ENCODE results near the gene GLI3.

GLI3 gene

GRCh38 chr7:42236976-42237810 lies at the start of gene GLI3:
TSS of gene GLI3 (minus strand) at chr7:42237209. CDS start at chr7:42223253, 13,956 bp downstream.
- H3K36me3 ChIP-seq, result no peaks in the 10 kb centered on the region
- peaks cover 34% of the 10 kb centered on the region for H4K20me1 ChIP-seq
- no peaks in the 10 kb centered on the region for H3K27me3 ChIP-seq
- no peak for TF ChIP-seq Cebpa-rat (IDR thresholded peaks at IDR 0.05)
- H3K4me2 ChIP-seq, result peak within 1 kb of the TSS; percentile 96
- H3K27ac ChIP-seq, result peak within 1 kb of the TSS; percentile 83
- H3K4me3 ChIP-seq, result peak within 1 kb of the TSS; percentile 94
- H3K9me3 ChIP-seq, result no peaks in the 10 kb centered on the region
- H3K9ac ChIP-seq, result peak within 1 kb of the TSS; percentile 85
- H3K4me1 ChIP-seq, result peaks cover 24% of the 10 kb centered on the region

- Histone ChIP-seq H3K4me1 (no peaks in the 10 kb centered on the region), H3K9me3 (no peaks in the 10 kb centered on the region), H3K4me2 (no peak overlapping the region), H3K27ac (no peak overlapping the region), H3K4me3 (no peak overlapping the region), H3K36me3 (no peaks in the 10 kb centered on the region), H3K27me3 (no peaks in the 10 kb centered on the region), H3K9ac (no peak overlapping the region), H4K20me1 (no peaks in the 10 kb centered on the region)
- no peak for TF ChIP-seq Cebpa-rat (IDR thresholded peaks at IDR 0.05)
Measured at GRCh38 chr7:42285383-42285824, 48.4 kb upstream of the GLI3 start.

- no peak overlapping the region for H3K4me3 ChIP-seq
- H3K27ac ChIP-seq, result no peak overlapping the region
- no peaks in the 10 kb centered on the region for H4K20me1 ChIP-seq
- no peaks in the 10 kb centered on the region for H3K36me3 ChIP-seq
- no peak overlapping the region for H3K4me2 ChIP-seq
- no peaks in the 10 kb centered on the region for H3K4me1 ChIP-seq
- H3K9me3 ChIP-seq, result no peaks in the 10 kb centered on the region
- no peak overlapping the region for H3K9ac ChIP-seq
- TF ChIP-seq Cebpa-rat (IDR thresholded peaks at IDR 0.05), result no peak
- H3K27me3 ChIP-seq, result no peaks in the 10 kb centered on the region
Measured at GRCh38 chr7:42283553-42283952, 46.5 kb upstream of the GLI3 start.

DNA sequence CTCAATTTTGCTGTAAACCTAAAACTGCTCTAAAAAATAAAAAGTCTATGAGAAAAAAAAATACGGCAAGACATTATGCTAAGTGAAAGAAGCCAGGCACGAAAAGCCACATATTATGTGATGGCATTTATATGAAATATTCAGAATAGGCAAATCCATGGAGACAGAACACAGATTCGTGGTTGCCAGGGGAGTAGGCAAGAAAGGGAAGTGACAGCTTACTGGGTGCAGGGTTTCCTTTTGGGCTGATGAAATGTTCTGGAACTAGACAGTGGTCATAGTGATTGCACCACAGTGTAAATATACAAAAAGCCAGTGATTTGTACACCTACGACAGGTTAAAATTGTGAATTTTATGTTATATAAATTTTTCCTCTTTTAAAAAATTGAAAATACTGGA lies 41.3 kb upstream of the GLI3 start:
- no peak for TF ChIP-seq Cebpa-rat (IDR thresholded peaks at IDR 0.05)
- H3K27me3 ChIP-seq, result no peaks in the 10 kb centered on the region
- peaks cover 3% of the 10 kb centered on the region for H3K4me1 ChIP-seq
- H3K27ac ChIP-seq, result no peak overlapping the region
- H3K9ac ChIP-seq, result no peak overlapping the region
- H3K4me2 ChIP-seq, result no peak overlapping the region
- H3K36me3 ChIP-seq, result no peaks in the 10 kb centered on the region
- no peaks in the 10 kb centered on the region for H4K20me1 ChIP-seq
- no peak overlapping the region for H3K4me3 ChIP-seq
- H3K9me3 ChIP-seq, result no peaks in the 10 kb centered on the region

- Histone ChIP-seq H3K9me3 (no peaks in the 10 kb centered on the region), H3K36me3 (no peaks in the 10 kb centered on the region), H3K9ac (no peak overlapping the region), H3K27me3 (no peaks in the 10 kb centered on the region), H3K4me2 (no peak overlapping the region), H3K4me1 (peaks cover 40% of the 10 kb centered on the region), H3K4me3 (no peak overlapping the region), H3K27ac (no peak overlapping the region), H4K20me1 (no peaks in the 10 kb centered on the region)
- TF ChIP-seq Cebpa-rat (IDR thresholded peaks at IDR 0.05), result no peak
Measured at GRCh38 chr7:42274053-42274452, 37.0 kb upstream of the GLI3 start.

DNA sequence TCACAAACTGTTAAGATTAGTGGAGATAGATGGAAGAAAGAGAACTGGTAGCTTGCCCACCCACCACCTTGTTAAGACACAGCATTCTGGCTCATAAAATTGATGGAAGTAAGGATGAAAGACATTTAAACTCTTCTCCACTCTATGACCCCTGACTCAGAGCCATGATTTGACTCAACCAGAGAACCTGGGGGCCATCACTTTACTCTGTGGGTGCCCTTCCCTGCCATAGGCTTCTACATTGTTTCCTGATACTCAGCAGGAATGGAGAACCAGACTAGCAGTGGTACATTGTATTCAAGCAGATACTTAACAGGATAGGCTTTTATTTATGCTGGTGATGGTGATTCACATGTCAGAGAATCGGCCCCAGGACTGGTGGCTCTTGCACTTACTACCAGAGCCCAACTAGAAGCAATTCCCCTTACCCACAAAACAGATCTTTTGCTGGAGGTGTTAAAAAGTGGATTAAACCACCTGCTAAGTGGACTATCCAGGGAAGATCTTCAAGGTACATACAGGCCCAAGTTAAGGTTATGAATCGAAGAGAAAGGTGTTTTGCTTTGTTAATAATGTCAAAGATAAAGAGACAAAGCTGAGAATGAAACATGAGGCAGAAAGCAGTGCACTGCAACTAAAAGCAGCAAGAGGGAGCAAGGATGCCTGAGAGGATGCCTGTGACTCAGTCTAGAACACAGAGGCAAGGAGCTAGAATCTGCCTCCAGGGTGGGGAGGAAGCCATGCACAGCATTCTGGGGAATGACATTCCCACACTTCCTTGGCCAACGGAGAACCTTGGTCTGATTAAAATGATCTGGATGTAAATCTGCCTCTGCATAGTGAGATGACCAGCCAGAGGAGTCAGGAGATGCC lies 36.0 kb upstream of the GLI3 start:
- no peak overlapping the region for H3K27ac ChIP-seq

DNA sequence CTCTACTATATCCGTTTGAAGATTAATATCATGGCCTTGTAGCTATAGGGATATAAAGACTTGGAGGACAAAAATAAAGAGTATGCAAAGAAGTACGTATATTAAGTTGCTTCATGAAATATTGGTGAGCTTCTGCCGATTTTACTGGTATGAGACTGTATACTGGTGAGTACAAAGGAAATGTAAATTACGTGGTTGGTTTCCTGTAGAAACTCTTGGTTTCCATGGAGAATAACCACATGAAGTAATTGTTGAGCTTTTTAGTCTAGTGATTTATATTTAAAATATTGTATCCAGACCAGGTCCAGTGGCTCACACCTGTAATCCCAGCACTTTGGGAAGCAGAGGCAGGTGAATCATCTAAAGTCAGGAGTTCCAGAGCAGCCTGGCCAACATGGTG lies 32.2 kb upstream of the GLI3 start:
- H3K27ac ChIP-seq, result no peak overlapping the region
- H3K9ac ChIP-seq, result no peak overlapping the region
- H3K27me3 ChIP-seq, result no peaks in the 10 kb centered on the region
- H3K4me1 ChIP-seq, result peaks cover 52% of the 10 kb centered on the region
- no peak for TF ChIP-seq Cebpa-rat (IDR thresholded peaks at IDR 0.05)
- no peaks in the 10 kb centered on the region for H3K36me3 ChIP-seq
- peak overlapping the region; percentile 53 for H3K4me2 ChIP-seq
- no peak overlapping the region for H3K4me3 ChIP-seq
- no peaks in the 10 kb centered on the region for H3K9me3 ChIP-seq
- H4K20me1 ChIP-seq, result no peaks in the 10 kb centered on the region

More for the DNA sequence above, 36.0 kb upstream of the GLI3 start:
- no peak for TF ChIP-seq Cebpa-rat (IDR thresholded peaks at IDR 0.05)
- Histone ChIP-seq H3K9ac (no peak overlapping the region), H3K9me3 (no peaks in the 10 kb centered on the region), H3K36me3 (no peaks in the 10 kb centered on the region), H3K4me2 (peak overlapping the region; percentile 84), H3K4me1 (peaks cover 51% of the 10 kb centered on the region), H3K27me3 (no peaks in the 10 kb centered on the region), H4K20me1 (no peaks in the 10 kb centered on the region), H3K4me3 (no peak overlapping the region)

DNA sequence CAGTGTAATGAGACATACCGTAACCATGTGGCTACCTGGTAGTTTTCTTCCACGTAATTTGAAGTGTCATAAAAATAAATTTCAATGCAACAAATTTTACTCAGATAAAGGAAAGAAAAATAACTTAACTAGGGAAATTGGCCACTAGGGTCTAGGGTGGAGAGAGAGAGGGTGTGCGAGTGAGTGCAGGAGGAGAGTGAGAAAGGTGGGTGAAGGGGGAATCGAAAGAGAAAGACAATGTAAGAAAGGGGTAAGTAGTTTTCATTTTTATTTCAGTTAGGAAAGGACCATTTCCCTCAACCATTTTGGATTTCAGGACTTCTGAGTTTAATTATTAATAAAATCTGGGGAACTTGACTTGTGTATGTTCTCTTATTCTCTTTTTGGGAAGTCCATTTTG lies 27.7 kb upstream of the GLI3 start:
- H4K20me1 ChIP-seq, result no peaks in the 10 kb centered on the region
- no peaks in the 10 kb centered on the region for H3K36me3 ChIP-seq
- H3K27me3 ChIP-seq, result no peaks in the 10 kb centered on the region
- H3K4me3 ChIP-seq, result no peak overlapping the region
- H3K4me2 ChIP-seq, result no peak overlapping the region
- no peak overlapping the region for H3K27ac ChIP-seq
- H3K4me1 ChIP-seq, result peaks cover 18% of the 10 kb centered on the region
- H3K9me3 ChIP-seq, result no peaks in the 10 kb centered on the region
- H3K9ac ChIP-seq, result no peak overlapping the region
- TF ChIP-seq Cebpa-rat (IDR thresholded peaks at IDR 0.05), result no peak

DNA sequence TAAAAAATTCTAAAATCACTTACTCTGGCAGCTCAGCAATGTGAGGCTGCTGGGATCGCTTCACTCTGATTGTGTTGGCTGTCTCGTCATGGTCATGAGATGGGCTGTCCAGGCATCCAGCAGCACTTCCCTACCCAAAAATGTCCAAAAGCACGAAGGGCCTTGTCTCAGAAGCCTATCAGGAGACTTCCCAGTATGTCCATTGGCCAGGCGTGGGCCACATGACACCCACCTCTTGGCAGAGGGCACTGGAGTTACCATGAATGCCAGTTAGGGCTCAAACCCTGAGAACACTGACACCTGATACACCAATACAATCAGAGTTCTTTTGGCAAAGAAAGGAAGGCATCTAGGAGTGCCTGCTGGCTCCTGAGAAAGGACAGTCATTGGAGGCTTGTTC lies 27.0 kb upstream of the GLI3 start:
- H3K36me3 ChIP-seq, result no peaks in the 10 kb centered on the region
- peaks cover 11% of the 10 kb centered on the region for H3K4me1 ChIP-seq
- no peak overlapping the region for H3K27ac ChIP-seq
- no peaks in the 10 kb centered on the region for H4K20me1 ChIP-seq
- no peaks in the 10 kb centered on the region for H3K9me3 ChIP-seq
- H3K9ac ChIP-seq, result no peak overlapping the region
- TF ChIP-seq Cebpa-rat (IDR thresholded peaks at IDR 0.05), result no peak
- H3K27me3 ChIP-seq, result no peaks in the 10 kb centered on the region
- no peak overlapping the region for H3K4me3 ChIP-seq
- no peak overlapping the region for H3K4me2 ChIP-seq

DNA sequence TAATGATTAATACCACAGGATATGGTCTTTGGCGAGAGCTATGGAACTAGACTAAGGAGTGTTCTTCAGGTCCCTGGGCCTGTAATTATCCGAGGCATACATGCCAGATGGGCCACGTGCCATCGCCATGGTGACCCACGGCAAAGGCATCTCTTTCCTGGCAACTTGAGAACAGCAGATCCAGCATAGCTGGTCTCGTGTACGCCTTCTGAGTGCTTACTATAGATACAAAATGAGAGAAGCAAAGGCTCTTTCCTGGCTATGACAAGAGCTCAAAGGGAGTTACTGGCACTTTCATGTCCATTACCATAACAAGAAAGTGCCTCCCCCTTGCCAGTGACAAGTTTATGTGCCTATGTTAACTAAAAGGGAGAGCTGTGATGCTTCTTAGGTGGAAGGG lies 26.0 kb upstream of the GLI3 start:
- no peak overlapping the region for H3K4me2 ChIP-seq
- H3K27ac ChIP-seq, result no peak overlapping the region
- no peaks in the 10 kb centered on the region for H3K36me3 ChIP-seq
- no peaks in the 10 kb centered on the region for H4K20me1 ChIP-seq
- no peaks in the 10 kb centered on the region for H3K9me3 ChIP-seq
- H3K9ac ChIP-seq, result no peak overlapping the region
- TF ChIP-seq Cebpa-rat (IDR thresholded peaks at IDR 0.05), result no peak
- peaks cover 1% of the 10 kb centered on the region for H3K4me1 ChIP-seq
- H3K4me3 ChIP-seq, result no peak overlapping the region
- no peaks in the 10 kb centered on the region for H3K27me3 ChIP-seq
